ENCODE measurements around the gene ITSN1. TPM values are rescaled to one million over a fixed set of nuclear protein-coding genes. Genes with fewer than 3 reads are reported as not detected.
A peak's percentile ranks its signal among the peaks of the same experiment; 100 is the strongest.

ITSN1 gene
- total RNA-seq, 2 donors from 2014 or later: 3.8 to 4.3 TPM

- peak overlapping the region; percentile 67 for H3K4me3 Mint-ChIP-seq
- ATAC-seq (replicated peaks): no peak
- peak overlapping the region; percentile 92 for H3K27ac Mint-ChIP-seq
- H3K9me3 Mint-ChIP-seq: peaks cover 6% of the 10 kb centered on the region
- H3K4me1 Mint-ChIP-seq: peaks cover 47% of the 10 kb centered on the region
- no peaks in the 10 kb centered on the region for H3K27me3 Mint-ChIP-seq
- peaks cover 78% of the 10 kb centered on the region for H3K36me3 Mint-ChIP-seq (ENCODE audit: low read depth)
Measured at GRCh38 chr21:33943293-33943692, 301.0 kb downstream of the ITSN1 start.

- peaks cover 6% of the 10 kb centered on the region for H3K9me3 Mint-ChIP-seq
- peak overlapping the region; percentile 92 for H3K27ac Mint-ChIP-seq
- peak overlapping the region; percentile 67 for H3K4me3 Mint-ChIP-seq
- no peaks in the 10 kb centered on the region for H3K27me3 Mint-ChIP-seq
- ATAC-seq (replicated peaks): no peak
- H3K4me1 Mint-ChIP-seq: peaks cover 48% of the 10 kb centered on the region
- peaks cover 78% of the 10 kb centered on the region for H3K36me3 Mint-ChIP-seq (ENCODE audit: low read depth)
Measured at GRCh38 chr21:33944185-33944763, 302.0 kb downstream of the ITSN1 start.

- H3K27me3 Mint-ChIP-seq: no peaks in the 10 kb centered on the region
- peaks cover 47% of the 10 kb centered on the region for H3K4me1 Mint-ChIP-seq
- peaks cover 77% of the 10 kb centered on the region for H3K36me3 Mint-ChIP-seq (ENCODE audit: low read depth)
- peaks cover 6% of the 10 kb centered on the region for H3K9me3 Mint-ChIP-seq
- no peak for ATAC-seq (replicated peaks)
- peak overlapping the region; percentile 97 for H3K4me3 Mint-ChIP-seq
- H3K27ac Mint-ChIP-seq: peak overlapping the region; percentile 99
Measured at GRCh38 chr21:33945652-33946270, 303.5 kb downstream of the ITSN1 start.

- peak overlapping the region; percentile 99 for H3K27ac Mint-ChIP-seq
- ATAC-seq (replicated peaks): peak; percentile 68
- peaks cover 54% of the 10 kb centered on the region for H3K4me1 Mint-ChIP-seq
- peaks cover 87% of the 10 kb centered on the region for H3K36me3 Mint-ChIP-seq (ENCODE audit: low read depth)
- H3K27me3 Mint-ChIP-seq: no peaks in the 10 kb centered on the region
- peaks cover 6% of the 10 kb centered on the region for H3K9me3 Mint-ChIP-seq
- H3K4me3 Mint-ChIP-seq: peak overlapping the region; percentile 97
Measured at GRCh38 chr21:33947451-33948095, 305.3 kb downstream of the ITSN1 start.

GRCh38 chr21:33948096-33948950 is 306.0 kb downstream of the ITSN1 start:
- Mint-ChIP-seq H3K27ac (peak overlapping the region; percentile 99), H3K4me3 (peak overlapping the region; percentile 97)

GRCh38 chr21:33948951-33949444 is 306.7 kb downstream of the ITSN1 start:
- Mint-ChIP-seq H3K36me3 (ENCODE audit: low read depth) (peaks cover 87% of the 10 kb centered on the region), H3K4me3 (peak overlapping the region; percentile 97), H3K27ac (peak overlapping the region; percentile 99), H3K9me3 (peaks cover 6% of the 10 kb centered on the region), H3K4me1 (peaks cover 54% of the 10 kb centered on the region), H3K27me3 (no peaks in the 10 kb centered on the region)
- ATAC-seq (replicated peaks): no peak

More at GRCh38 chr21:33948096-33948950, 306.0 kb downstream of the ITSN1 start:
- Mint-ChIP-seq H3K27me3 (no peaks in the 10 kb centered on the region), H3K9me3 (peaks cover 6% of the 10 kb centered on the region), H3K4me1 (peaks cover 54% of the 10 kb centered on the region), H3K36me3 (ENCODE audit: low read depth) (peaks cover 90% of the 10 kb centered on the region)
- ATAC-seq (replicated peaks): peak; percentile 52

Other genes starting within 250 kb of the ITSN1 start
- 1 to 10 TPM; 5.8 to 8.5 TPM for gene IFNGR2, start 239.1 kb upstream of the ITSN1 start, total RNA-seq
- 10 to 100 TPM; 20.0 to 22.5 TPM for gene TMEM50B, start 162.5 kb upstream of the ITSN1 start, total RNA-seq
- gene DNAJC28, start 150.8 kb upstream of the ITSN1 start, total RNA-seq: under 1 TPM; 0.54 to 0.79 TPM
- 100 to 1,000 TPM in 1 of 2 donors, 10 to 100 TPM in 1; 91.9 to 196 TPM for gene GART, start 100.4 kb upstream of the ITSN1 start, total RNA-seq
- 100 to 1,000 TPM; 242 to 282 TPM for gene SON, start 99.5 kb upstream of the ITSN1 start, total RNA-seq
- gene DONSON, start 53.8 kb upstream of the ITSN1 start, total RNA-seq: 10 to 100 TPM; 39.8 to 43.0 TPM
- gene CRYZL1, start 760 bp upstream of the ITSN1 start, total RNA-seq: 10 to 100 TPM; 29.5 to 52.8 TPM